Liver (tissue), 3 donors: ENCODE results near the gene ARMC5.

ENCODE experiments used
- FOXA1 ChIP-seq: IDR thresholded peaks from 2 replicates; pipeline ENCODE4 v1.6.1; 2016; ENCODE audit warnings: antibody characterized with exemption
- GABPA ChIP-seq, 2 donors: IDR thresholded peaks in 1 of 2; conservative IDR thresholded peaks in 1 of 2; 2 replicates each; pipeline ENCODE4 v1.6.1; 2016; ENCODE audit warnings: antibody characterized with exemption in 2 of 2, mild to moderate bottlenecking in 1 of 2, moderate library complexity in 1 of 2
- ZBTB33 ChIP-seq: IDR thresholded peaks from 2 replicates; pipeline ENCODE4 v1.6.1; 2016; ENCODE audit warnings: antibody characterized with exemption
- TF ChIP-seq, protein P1 (sequence below): fragments of 150-350 bp; IDR thresholded peaks from 2 replicates; pipeline ENCODE4 v1.5.1; 2017; ENCODE audit warnings: improper control_type of control experiment, low read depth, low read length; ENCODE audit not compliant: missing input control
- TF ChIP-seq, protein P2 (sequence below): IDR thresholded peaks from 2 replicates; pipeline ENCODE4 v1.6.1; 2016; ENCODE audit warnings: antibody characterized with exemption
- donor health status: healthy.
- donor health status: healthy.

DNA sequence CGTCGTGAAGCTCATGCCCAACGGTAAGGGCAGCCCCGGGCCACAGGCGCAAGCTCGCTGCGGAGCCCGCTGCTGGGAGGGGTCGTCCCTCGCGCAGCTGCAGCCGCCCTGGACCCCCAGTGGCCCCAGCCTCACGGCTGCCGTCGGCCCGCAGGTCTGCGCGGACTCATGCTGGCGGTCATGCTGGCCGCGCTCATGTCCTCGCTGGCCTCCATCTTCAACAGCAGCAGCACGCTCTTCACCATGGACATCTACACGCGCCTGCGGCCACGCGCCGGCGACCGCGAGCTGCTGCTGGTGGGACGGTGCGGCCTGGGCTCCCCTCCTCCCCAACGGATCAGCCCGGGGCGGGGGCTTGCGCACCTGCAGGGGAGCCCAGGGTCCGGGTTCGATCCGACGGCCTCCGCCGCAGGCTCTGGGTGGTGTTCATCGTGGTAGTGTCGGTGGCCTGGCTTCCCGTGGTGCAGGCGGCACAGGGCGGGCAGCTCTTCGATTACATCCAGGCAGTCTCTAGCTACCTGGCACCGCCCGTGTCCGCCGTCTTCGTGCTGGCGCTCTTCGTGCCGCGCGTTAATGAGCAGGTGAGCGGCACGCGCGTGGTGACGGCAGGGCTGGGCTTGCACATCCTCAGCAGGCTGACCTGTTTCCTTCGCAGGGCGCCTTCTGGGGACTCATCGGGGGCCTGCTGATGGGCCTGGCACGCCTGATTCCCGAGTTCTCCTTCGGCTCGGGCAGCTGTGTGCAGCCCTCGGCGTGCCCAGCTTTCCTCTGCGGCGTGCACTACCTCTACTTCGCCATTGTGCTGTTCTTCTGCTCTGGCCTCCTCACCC lies 29.4 kb downstream of the ARMC5 start:
- TF ChIP-seq, protein P1, sequence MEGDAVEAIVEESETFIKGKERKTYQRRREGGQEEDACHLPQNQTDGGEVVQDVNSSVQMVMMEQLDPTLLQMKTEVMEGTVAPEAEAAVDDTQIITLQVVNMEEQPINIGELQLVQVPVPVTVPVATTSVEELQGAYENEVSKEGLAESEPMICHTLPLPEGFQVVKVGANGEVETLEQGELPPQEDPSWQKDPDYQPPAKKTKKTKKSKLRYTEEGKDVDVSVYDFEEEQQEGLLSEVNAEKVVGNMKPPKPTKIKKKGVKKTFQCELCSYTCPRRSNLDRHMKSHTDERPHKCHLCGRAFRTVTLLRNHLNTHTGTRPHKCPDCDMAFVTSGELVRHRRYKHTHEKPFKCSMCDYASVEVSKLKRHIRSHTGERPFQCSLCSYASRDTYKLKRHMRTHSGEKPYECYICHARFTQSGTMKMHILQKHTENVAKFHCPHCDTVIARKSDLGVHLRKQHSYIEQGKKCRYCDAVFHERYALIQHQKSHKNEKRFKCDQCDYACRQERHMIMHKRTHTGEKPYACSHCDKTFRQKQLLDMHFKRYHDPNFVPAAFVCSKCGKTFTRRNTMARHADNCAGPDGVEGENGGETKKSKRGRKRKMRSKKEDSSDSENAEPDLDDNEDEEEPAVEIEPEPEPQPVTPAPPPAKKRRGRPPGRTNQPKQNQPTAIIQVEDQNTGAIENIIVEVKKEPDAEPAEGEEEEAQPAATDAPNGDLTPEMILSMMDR = no peak
- TF ChIP-seq FOXA1 (no peak), GABPA (IDR thresholded peaks at IDR 0.05 in 1 of 2, conservative IDR thresholded peaks at IDR 0.05 in 1 of 2) (no peak), ZBTB33 (no peak)
- TF ChIP-seq, protein P2, sequence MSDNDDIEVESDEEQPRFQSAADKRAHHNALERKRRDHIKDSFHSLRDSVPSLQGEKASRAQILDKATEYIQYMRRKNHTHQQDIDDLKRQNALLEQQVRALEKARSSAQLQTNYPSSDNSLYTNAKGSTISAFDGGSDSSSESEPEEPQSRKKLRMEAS = no peak
